Measurements from ENCODE around the gene APCDD1L. TPM values are rescaled to one million over a fixed set of nuclear protein-coding genes. Genes with fewer than 3 reads are reported as not detected.
"Not testable (repeated sequence)": the region's sequence is repeated elsewhere in the genome, so short reads cannot be mapped to it uniquely, and the experiment has no call there.

The APCDD1L gene
- total and polyA plus RNA-seq, 2 donors = 0.05 TPM

- Histone ChIP-seq H3K27me3 (ENCODE audit: control insufficient read depth in 2 of 2, insufficient read depth in 1 of 2, low read length in 1 of 2) (no peaks in the 10 kb centered on the region), H3K36me3 (ENCODE audit: control insufficient read depth in 2 of 2, insufficient read depth in 2 of 2, low read length in 1 of 2) (peaks cover 3 to 19% of the 10 kb centered on the region in 2 donors), H3K9me3 (ENCODE audit: control insufficient read depth in 2 of 2, insufficient read depth in 1 of 2, low read length in 1 of 2) (no peaks in the 10 kb centered on the region), H3K27ac (ENCODE audit: low read depth in 1 of 2, low read length in 1 of 2) (no peak overlapping the region), H3K4me3 (ENCODE audit: low read length in 2 of 2) (no peak overlapping the region), H3K4me1 (ENCODE audit: control insufficient read depth in 2 of 2, insufficient read depth in 2 of 2, low read length in 2 of 2) (peaks cover 0 to 3% of the 10 kb centered on the region in 2 donors)
- no peak for DNase-seq (ENCODE audit: low read depth in 6 of 9, low spot score in 9 of 9)
- WGBS = 98% methylated on average over 5 of the region's 5 CpGs
Observed at GRCh38 chr20:58418949-58419748, 96.0 kb downstream of the APCDD1L start.

- Histone ChIP-seq H3K27me3 (ENCODE audit: control insufficient read depth in 2 of 2, insufficient read depth in 1 of 2, low read length in 1 of 2) (no peaks in the 10 kb centered on the region), H3K4me1 (ENCODE audit: control insufficient read depth in 2 of 2, insufficient read depth in 2 of 2, low read length in 2 of 2) (peaks cover 0 to 3% of the 10 kb centered on the region in 2 donors), H3K36me3 (ENCODE audit: control insufficient read depth in 2 of 2, insufficient read depth in 2 of 2, low read length in 1 of 2) (peaks cover 3 to 19% of the 10 kb centered on the region in 2 donors), H3K9me3 (ENCODE audit: control insufficient read depth in 2 of 2, insufficient read depth in 1 of 2, low read length in 1 of 2) (no peaks in the 10 kb centered on the region), H3K27ac (ENCODE audit: low read depth in 1 of 2, low read length in 1 of 2) (no peak overlapping the region), H3K4me3 (ENCODE audit: low read length in 2 of 2) (no peak overlapping the region)
- 97% methylated on average over 3 of the region's 3 CpGs for WGBS
- DNase-seq (ENCODE audit: low read depth in 6 of 9, low spot score in 9 of 9) = no peak
Observed at GRCh38 chr20:58417438-58417837, 97.8 kb downstream of the APCDD1L start.

DNA sequence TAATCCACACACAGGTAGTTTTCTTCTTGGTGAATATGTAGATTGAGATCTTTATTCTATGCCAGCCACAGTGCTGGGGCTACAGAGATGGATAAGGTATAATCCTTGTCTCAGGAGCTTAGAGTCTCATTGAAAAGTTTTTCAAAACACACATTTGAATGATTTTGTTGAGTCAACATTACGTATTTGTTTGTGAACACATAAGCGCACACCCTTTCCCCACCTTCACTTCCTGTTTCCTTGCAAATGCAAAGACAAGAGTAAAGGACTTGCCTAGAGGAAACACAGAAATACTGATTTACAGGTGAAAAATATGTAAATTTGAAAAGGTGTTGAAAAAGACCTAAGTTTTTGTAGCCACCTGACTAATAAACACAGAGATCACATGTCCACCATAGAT is 98.4 kb downstream of the APCDD1L start:
- Histone ChIP-seq H3K27ac (ENCODE audit: low read depth in 1 of 2, low read length in 1 of 2) (no peak overlapping the region), H3K4me1 (ENCODE audit: control insufficient read depth in 2 of 2, insufficient read depth in 2 of 2, low read length in 2 of 2) (peaks cover 0 to 3% of the 10 kb centered on the region in 2 donors), H3K27me3 (ENCODE audit: control insufficient read depth in 2 of 2, insufficient read depth in 1 of 2, low read length in 1 of 2) (no peaks in the 10 kb centered on the region), H3K36me3 (ENCODE audit: control insufficient read depth in 2 of 2, insufficient read depth in 2 of 2, low read length in 1 of 2) (peaks cover 3 to 19% of the 10 kb centered on the region in 2 donors), H3K9me3 (ENCODE audit: control insufficient read depth in 2 of 2, insufficient read depth in 1 of 2, low read length in 1 of 2) (no peaks in the 10 kb centered on the region), H3K4me3 (ENCODE audit: low read length in 2 of 2) (no peak overlapping the region)
- WGBS = 91% methylated on average over 2 of the region's 2 CpGs
- DNase-seq (ENCODE audit: low read depth in 6 of 9, low spot score in 9 of 9) = peak in 2 of 9 donors; percentile 12 to 37

GRCh38 chr20:58416057-58416456 is 99.1 kb downstream of the APCDD1L start:
- no peak overlapping the region for H3K27ac ChIP-seq (ENCODE audit: low read depth in 1 of 2, low read length in 1 of 2)
- 96% methylated on average over 1 of the region's 1 CpG for WGBS
- no peak overlapping the region for H3K4me3 ChIP-seq (ENCODE audit: low read length in 2 of 2)
- H3K36me3 ChIP-seq (ENCODE audit: control insufficient read depth in 2 of 2, insufficient read depth in 2 of 2, low read length in 1 of 2) = peaks cover 0 to 19% of the 10 kb centered on the region in 2 donors
- DNase-seq (ENCODE audit: low read depth in 6 of 9, low spot score in 9 of 9) = no peak
- H3K27me3 ChIP-seq (ENCODE audit: control insufficient read depth in 2 of 2, insufficient read depth in 1 of 2, low read length in 1 of 2) = no peaks in the 10 kb centered on the region
- no peaks in the 10 kb centered on the region for H3K9me3 ChIP-seq (ENCODE audit: control insufficient read depth in 2 of 2, insufficient read depth in 1 of 2, low read length in 1 of 2)
- H3K4me1 ChIP-seq (ENCODE audit: control insufficient read depth in 2 of 2, insufficient read depth in 2 of 2, low read length in 2 of 2) = peaks cover 0 to 3% of the 10 kb centered on the region in 2 donors

GRCh38 chr20:58414786-58415185 is 100.4 kb downstream of the APCDD1L start:
- H3K27ac ChIP-seq (ENCODE audit: low read depth in 1 of 2, low read length in 1 of 2); H3K36me3 ChIP-seq (ENCODE audit: control insufficient read depth in 2 of 2, insufficient read depth in 2 of 2, low read length in 1 of 2); H3K4me3 ChIP-seq (ENCODE audit: low read length in 2 of 2); H3K9me3 ChIP-seq (ENCODE audit: control insufficient read depth in 2 of 2, insufficient read depth in 1 of 2, low read length in 1 of 2); DNase-seq (ENCODE audit: low read depth in 6 of 9, low spot score in 9 of 9); H3K4me1 ChIP-seq (ENCODE audit: control insufficient read depth in 2 of 2, insufficient read depth in 2 of 2, low read length in 2 of 2); H3K27me3 ChIP-seq (ENCODE audit: control insufficient read depth in 2 of 2, insufficient read depth in 1 of 2, low read length in 1 of 2): not testable (repeated sequence)
- WGBS = 98% methylated on average over 26 of the region's 26 CpGs

- H3K27me3 ChIP-seq (ENCODE audit: control insufficient read depth in 2 of 2, insufficient read depth in 1 of 2, low read length in 1 of 2); DNase-seq (ENCODE audit: low read depth in 6 of 9, low spot score in 9 of 9); H3K9me3 ChIP-seq (ENCODE audit: control insufficient read depth in 2 of 2, insufficient read depth in 1 of 2, low read length in 1 of 2); H3K36me3 ChIP-seq (ENCODE audit: control insufficient read depth in 2 of 2, insufficient read depth in 2 of 2, low read length in 1 of 2); H3K4me1 ChIP-seq (ENCODE audit: control insufficient read depth in 2 of 2, insufficient read depth in 2 of 2, low read length in 2 of 2); H3K4me3 ChIP-seq (ENCODE audit: low read length in 2 of 2); H3K27ac ChIP-seq (ENCODE audit: low read depth in 1 of 2, low read length in 1 of 2): not testable (repeated sequence)
- 99% methylated on average over 32 of the region's 35 CpGs for WGBS
Observed at GRCh38 chr20:58414216-58414615, 101.0 kb downstream of the APCDD1L start.

Other genes starting within 250 kb of the APCDD1L start
- 7.3 TPM for gene RAB22A, start 205.7 kb downstream of the APCDD1L start, total RNA-seq
- gene RAB22A, start 205.7 kb downstream of the APCDD1L start, polyA plus RNA-seq = 9.5 TPM
- 7.6 TPM for gene VAPB, start 126.2 kb downstream of the APCDD1L start, total RNA-seq
- 29.0 TPM for gene VAPB, start 126.2 kb downstream of the APCDD1L start, polyA plus RNA-seq
- gene STX16, start 135.9 kb upstream of the APCDD1L start, total RNA-seq = 17.4 TPM
- 97.9 TPM for gene STX16, start 135.9 kb upstream of the APCDD1L start, polyA plus RNA-seq
- 7.4 TPM for gene NPEPL1, start 177.4 kb upstream of the APCDD1L start, total RNA-seq
- gene NPEPL1, start 177.4 kb upstream of the APCDD1L start, polyA plus RNA-seq = 52.3 TPM